PC-3 (cell line): ENCODE results near the gene RFTN2.

ENCODE experiments used
- EZH2phosphoT487 ChIP-seq: fragments of 300-600 bp; sonication (generic); IDR thresholded peaks from 2 replicates; pipeline ENCODE4 v1.6.1; 2018; ENCODE audit warnings: mild to moderate bottlenecking, antibody characterized with exemption, low read length, borderline replicate concordance
- TF ChIP-seq, protein P1 (sequence below): fragments of 300-600 bp; sonication (generic); conservative IDR thresholded peaks from 2 replicates; pipeline ENCODE4 v1.5.1; 2017; ENCODE audit warnings: antibody characterized with exemption, low read depth, mild to moderate bottlenecking, low read length

GRCh38 chr2:197591339-197592072 lies 83.9 kb downstream of the RFTN2 start:
- TF ChIP-seq, protein P1, sequence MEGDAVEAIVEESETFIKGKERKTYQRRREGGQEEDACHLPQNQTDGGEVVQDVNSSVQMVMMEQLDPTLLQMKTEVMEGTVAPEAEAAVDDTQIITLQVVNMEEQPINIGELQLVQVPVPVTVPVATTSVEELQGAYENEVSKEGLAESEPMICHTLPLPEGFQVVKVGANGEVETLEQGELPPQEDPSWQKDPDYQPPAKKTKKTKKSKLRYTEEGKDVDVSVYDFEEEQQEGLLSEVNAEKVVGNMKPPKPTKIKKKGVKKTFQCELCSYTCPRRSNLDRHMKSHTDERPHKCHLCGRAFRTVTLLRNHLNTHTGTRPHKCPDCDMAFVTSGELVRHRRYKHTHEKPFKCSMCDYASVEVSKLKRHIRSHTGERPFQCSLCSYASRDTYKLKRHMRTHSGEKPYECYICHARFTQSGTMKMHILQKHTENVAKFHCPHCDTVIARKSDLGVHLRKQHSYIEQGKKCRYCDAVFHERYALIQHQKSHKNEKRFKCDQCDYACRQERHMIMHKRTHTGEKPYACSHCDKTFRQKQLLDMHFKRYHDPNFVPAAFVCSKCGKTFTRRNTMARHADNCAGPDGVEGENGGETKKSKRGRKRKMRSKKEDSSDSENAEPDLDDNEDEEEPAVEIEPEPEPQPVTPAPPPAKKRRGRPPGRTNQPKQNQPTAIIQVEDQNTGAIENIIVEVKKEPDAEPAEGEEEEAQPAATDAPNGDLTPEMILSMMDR = no peak
- TF ChIP-seq EZH2phosphoT487 = no peak
